ENCODE measurements around the gene GRAMD1B.

DNA sequence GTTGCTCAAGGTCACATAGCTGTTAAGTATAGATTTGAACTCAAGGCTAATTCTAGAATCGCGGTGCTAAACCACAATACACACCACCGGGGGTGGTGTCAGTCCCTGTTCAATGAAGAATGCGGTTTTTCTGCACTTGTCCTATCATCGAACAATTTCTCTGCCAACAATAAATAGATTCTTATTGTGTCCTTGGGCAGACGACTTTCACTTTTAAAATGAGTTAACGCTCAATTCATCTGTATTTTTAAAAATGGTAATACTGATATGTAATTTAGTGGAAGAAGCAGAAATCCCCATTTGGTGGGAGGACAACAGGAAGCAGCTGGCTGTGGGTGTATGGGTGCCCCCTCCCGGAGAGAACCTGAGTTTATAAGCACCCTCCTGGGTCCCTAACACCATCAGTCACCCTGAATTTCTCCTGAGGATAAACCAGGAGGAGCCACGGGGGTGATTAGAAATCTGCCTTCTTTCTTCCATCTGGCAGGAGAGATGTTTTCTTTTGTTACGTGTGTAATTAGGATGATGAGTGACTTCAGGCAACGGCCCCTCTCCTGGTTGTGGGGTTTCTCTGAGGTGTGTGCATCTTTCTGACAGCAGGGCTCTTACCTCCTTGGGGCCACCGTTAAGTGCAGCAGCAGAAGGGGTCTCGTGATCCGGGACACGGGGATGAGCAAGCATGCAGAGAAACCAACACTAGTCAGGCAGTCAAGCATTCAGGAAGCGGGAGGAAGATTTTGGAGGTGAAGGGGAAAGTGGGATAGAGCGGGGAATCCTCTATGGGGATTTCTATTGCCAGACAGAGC is 87.7 kb downstream of the GRAMD1B start:
- TF ChIP-seq POLR2A (IDR thresholded peaks at IDR 0.05), result no peak
- TF ChIP-seq, protein P1, sequence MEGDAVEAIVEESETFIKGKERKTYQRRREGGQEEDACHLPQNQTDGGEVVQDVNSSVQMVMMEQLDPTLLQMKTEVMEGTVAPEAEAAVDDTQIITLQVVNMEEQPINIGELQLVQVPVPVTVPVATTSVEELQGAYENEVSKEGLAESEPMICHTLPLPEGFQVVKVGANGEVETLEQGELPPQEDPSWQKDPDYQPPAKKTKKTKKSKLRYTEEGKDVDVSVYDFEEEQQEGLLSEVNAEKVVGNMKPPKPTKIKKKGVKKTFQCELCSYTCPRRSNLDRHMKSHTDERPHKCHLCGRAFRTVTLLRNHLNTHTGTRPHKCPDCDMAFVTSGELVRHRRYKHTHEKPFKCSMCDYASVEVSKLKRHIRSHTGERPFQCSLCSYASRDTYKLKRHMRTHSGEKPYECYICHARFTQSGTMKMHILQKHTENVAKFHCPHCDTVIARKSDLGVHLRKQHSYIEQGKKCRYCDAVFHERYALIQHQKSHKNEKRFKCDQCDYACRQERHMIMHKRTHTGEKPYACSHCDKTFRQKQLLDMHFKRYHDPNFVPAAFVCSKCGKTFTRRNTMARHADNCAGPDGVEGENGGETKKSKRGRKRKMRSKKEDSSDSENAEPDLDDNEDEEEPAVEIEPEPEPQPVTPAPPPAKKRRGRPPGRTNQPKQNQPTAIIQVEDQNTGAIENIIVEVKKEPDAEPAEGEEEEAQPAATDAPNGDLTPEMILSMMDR (IDR thresholded peaks at IDR 0.05), result no peak
